ENCODE data around the gene TDRD12.

TDRD12 gene

DNA sequence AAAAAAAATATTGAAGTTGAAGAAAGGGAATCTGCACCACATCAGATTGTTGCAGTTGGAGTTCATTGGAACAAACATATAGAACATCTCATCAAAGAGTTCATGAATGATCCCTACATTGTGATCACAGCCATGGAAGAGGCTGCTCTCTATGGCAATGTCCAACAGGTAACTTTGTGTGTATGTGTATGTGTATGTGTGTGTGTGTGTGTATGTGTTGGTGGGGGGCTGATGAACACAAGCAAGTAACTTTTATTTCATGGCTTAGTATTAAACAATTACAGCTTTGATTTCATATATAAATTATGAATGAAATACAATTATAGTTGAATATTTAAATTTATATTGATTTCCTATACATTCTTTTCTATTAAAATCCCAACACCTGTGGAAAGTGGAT is 80.6 kb downstream of the TDRD12 start:
- H3K27ac ChIP-seq, result no peak overlapping the region
- TF ChIP-seq, protein P1, sequence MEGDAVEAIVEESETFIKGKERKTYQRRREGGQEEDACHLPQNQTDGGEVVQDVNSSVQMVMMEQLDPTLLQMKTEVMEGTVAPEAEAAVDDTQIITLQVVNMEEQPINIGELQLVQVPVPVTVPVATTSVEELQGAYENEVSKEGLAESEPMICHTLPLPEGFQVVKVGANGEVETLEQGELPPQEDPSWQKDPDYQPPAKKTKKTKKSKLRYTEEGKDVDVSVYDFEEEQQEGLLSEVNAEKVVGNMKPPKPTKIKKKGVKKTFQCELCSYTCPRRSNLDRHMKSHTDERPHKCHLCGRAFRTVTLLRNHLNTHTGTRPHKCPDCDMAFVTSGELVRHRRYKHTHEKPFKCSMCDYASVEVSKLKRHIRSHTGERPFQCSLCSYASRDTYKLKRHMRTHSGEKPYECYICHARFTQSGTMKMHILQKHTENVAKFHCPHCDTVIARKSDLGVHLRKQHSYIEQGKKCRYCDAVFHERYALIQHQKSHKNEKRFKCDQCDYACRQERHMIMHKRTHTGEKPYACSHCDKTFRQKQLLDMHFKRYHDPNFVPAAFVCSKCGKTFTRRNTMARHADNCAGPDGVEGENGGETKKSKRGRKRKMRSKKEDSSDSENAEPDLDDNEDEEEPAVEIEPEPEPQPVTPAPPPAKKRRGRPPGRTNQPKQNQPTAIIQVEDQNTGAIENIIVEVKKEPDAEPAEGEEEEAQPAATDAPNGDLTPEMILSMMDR (conservative IDR thresholded peaks at IDR 0.05), result no peak

DNA sequence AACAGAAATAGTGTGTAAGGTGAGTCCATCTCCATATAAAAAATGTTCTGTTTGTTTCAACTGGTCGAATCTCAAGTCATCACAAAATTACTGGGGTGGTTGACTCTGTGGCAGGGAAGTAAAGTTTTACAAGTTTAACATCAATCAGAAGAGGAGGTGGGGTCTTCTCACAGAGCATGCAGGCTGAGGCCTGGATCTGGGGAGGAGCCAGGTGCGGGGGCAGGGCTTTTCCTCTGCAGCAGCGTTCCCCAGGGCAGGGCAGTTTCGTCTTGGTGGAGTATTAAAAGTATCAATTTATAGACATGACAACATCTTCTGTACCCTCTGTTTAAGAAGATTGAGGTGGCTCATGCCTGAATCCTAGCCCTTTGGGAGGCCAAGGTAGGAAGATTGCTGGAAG is 81.2 kb downstream of the TDRD12 start:
- TF ChIP-seq, protein P1 (conservative IDR thresholded peaks at IDR 0.05), result no peak
- no peak overlapping the region for H3K27ac ChIP-seq

DNA sequence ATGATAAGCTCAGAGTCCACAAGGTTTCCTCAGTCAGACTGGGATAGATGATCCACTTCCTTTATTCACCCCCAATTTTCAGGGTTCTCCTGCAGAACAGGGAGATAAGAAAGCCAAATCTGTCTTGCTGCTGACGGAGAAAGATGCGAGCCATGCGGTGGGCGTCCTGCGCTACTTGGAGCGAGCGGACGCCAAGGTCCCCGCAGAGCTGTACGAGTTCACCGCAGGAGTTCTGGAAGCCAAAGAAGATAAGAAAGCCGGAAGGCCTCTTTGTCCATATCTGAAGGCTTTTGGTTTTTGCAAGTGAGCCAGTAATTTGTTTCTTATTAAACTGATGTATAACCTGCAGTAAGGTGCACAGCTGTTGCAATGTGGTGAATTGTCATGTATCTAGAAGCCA is 83.3 kb downstream of the TDRD12 start:
- H3K27ac ChIP-seq, result no peak overlapping the region
- TF ChIP-seq, protein P1 (conservative IDR thresholded peaks at IDR 0.05), result no peak

DNA sequence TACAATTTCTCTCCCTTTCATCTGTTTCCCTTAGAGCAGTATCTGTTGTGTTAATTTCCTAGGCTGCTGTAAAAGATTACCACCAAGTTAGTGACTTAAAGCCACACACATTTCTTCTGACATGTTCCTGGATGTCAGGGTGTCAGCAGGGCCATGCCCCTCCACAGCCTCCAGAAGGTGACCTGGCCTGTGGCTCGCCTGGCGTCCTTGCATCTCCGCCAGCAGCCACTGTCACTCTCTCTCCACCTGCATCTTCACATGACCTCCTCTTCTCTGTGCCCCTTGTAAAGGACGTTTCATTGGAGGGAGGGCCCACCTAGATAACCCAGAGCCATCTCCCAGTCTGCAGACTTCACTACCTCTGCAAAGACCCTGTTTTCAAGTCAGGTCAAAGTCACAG is 88.7 kb downstream of the TDRD12 start:
- TF ChIP-seq, protein P1 (conservative IDR thresholded peaks at IDR 0.05), result no peak
- H3K27ac ChIP-seq, result peak overlapping the region; percentile 78

DNA sequence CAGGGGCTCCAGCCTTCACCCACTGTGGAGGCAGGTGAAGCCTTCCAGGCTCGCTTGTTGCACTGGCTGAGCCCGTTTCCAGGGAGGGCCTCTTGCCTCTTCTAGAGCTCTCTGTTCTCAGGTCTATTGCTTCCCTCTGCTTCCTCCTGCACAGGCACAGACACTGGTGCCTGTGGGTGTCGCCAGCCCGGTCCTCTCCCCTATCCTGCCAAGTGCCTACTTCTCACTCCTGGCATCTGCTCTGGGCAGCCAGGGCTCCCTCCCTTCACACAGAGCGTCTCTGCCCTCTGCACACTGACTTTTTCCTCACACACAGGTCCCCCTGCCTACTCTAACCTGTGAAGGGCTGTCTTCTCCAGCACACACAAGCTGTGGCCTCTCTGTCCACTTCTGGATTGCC is 89.7 kb downstream of the TDRD12 start:
- H3K27ac ChIP-seq, result peak overlapping the region; percentile 78
- TF ChIP-seq, protein P1 (conservative IDR thresholded peaks at IDR 0.05), result peak; percentile 21; the same call in 1 of the 2 replicates

DNA sequence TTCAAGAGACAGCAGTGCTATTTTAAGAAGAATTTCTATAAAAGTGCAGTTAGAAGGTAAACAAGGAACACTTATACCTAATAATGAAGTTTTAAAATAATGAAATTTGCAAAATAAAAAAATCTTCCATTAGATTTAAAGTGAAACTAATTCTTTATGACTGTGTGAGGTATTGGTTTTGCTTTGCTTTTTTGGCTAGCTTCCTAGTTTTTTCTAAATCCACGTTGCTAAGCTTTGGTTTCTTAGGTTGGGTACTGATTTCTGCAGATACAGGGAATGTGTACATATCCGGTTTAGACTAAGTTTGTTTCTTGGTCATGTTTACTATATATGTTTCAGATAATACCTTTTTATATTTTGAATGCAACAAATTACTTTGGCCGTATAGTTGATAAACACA is 90.2 kb downstream of the TDRD12 start:
- TF ChIP-seq, protein P1 (conservative IDR thresholded peaks at IDR 0.05), result no peak
- H3K27ac ChIP-seq, result peak overlapping the region; percentile 78

DNA sequence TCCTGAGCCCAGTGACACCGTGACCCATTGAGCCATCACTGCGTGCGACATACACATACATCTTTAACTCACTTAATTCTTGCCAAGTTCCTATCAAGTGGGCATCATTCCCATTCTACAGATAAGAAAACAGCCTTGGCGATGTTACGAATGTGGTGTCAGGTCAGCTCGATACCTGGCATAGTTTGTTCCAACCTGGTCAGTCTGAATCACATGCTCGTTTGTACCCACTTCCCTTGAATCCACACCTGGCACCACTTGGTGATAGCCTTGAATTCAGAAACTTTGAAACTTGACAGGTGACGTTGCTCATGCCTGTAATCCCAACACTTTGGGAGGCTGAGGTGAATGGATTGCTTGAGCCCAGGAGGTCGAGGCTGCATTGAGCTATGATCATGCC is 90.9 kb downstream of the TDRD12 start:
- H3K27ac ChIP-seq, result peak overlapping the region; percentile 78

More for the DNA sequence above, 90.9 kb downstream of the TDRD12 start:
- TF ChIP-seq, protein P1 (conservative IDR thresholded peaks at IDR 0.05), result no peak

Data from VCaP (cell line).